Measurements from ENCODE around the gene PSMA2.
"Not testable (repeated sequence)": the region's sequence is repeated elsewhere in the genome, so short reads cannot be mapped to it uniquely, and the experiment has no call there.

The PSMA2 gene

DNA sequence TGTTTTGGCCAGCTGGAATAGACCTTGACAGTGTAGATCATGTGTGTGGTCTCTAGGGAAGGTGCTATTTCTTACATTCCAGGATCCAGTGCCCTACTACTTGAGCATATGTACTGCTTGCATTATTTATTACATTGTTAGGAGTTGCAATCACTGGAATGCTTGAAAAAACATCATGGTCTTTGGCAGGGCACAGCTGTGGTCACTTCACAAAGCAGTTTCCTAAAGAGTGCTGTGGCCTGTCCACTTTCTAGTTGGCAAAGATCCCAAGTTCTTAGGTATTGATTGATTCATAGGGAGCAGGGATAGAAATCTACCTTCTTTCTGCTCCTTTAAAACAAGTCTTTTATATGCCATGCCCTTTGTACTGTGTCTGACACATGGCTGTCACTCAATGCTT is 24.7 kb downstream of the PSMA2 start:
- no peak for DNase-seq (ENCODE audit: low read depth in 2 of 2)

DNA sequence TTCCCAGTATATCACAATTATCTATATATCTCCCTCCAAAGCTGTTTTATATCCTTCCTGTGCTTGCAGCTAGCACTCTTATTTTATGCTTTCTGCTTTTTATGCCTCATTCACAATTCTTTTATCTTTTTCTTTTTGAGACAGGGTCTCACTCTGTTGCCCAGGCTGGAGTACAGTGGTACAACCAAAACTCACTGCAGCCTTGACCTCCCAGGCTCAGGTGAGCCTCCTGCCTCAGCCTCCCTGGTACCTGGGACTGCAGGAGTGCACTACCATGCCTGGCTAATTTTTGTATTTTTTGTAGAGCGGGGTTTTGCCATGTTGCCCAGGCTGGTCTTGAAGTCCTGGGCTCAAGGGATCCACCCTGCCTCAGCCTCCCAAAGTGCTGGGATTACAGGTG is 25.8 kb downstream of the PSMA2 start:
- DNase-seq (ENCODE audit: low read depth in 2 of 2), result no peak

DNA sequence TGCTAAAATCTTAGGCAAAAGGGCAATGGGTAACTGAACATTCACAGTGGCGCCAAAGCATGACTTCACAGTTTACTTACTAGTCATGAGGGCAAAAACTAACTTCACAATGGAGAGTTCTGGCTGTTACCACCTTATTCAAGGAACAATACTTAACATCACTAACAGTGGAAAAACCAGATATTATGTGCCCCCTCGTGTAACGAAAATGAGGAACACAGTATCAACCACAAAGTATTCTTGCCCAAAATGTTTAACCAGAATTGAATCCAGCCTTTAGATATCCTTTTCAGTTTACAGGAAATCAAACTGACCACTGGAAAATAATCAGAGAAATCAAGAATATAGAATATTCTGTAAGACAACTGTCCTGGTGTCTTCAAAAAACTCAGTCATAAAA is 29.6 kb downstream of the PSMA2 start:
- no peak for DNase-seq (ENCODE audit: low read depth in 2 of 2)

DNA sequence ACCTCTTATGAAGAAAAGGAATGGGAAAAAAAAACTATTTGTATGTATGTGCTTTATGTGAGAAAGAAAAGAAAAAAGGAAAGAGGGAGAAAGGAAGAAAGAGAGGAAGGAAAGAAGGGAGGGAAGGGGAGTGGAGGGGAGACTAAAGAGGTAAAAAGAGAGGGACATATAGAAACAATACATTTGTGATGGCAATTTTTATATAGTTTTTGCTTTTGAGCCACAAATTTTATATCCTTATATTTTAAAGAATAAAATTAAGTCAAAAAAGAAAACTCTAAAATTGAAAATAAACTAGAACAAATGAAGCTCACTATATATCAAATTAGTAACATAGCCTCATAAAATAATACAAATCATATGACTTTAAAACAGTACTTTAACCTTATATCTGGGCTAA is 31.1 kb downstream of the PSMA2 start:
- no peak for DNase-seq (ENCODE audit: low read depth in 2 of 2)

DNA sequence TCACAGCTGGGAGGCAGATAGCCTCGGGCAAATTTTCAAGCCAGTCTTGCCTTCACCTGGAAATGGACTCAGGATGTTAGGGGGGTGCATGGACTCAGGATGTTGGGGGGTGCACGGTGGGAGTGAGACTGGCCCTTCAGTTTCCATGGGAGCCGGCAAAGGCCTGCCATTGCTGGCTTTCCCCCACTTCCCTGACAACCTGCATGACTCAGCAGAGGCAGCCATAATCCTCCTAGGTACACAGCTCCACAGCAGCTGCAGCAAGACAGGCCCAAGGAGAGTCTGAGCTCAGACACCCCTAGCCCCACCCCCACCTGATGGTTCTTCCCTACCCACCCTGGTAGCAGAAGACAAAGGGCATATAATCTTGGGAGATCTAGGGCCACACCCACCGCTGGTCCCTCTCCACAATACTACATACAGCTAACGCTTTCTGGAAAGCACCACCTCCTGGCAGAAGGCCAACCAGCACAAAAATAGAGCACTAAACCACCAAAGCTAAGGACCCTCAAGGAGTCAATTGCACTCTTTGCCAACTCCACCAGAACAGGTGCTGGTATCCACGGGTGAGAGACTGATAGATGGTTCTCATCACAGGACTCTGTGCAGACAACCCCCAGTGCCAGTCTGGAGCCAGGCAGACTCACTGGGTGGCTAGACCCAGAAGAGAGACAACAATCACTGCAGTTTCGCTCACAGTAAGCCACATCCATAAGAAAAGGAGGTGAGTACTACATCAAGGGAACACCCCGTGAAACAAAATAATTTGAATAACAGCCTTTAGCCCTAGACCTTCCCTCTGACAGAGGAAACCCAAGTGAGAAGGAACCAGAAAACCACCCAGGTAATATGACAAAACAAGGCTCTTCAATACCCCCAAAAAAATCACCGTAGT is 38.4 kb downstream of the PSMA2 start:
- DNase-seq (ENCODE audit: low read depth in 2 of 2), result no peak

DNA sequence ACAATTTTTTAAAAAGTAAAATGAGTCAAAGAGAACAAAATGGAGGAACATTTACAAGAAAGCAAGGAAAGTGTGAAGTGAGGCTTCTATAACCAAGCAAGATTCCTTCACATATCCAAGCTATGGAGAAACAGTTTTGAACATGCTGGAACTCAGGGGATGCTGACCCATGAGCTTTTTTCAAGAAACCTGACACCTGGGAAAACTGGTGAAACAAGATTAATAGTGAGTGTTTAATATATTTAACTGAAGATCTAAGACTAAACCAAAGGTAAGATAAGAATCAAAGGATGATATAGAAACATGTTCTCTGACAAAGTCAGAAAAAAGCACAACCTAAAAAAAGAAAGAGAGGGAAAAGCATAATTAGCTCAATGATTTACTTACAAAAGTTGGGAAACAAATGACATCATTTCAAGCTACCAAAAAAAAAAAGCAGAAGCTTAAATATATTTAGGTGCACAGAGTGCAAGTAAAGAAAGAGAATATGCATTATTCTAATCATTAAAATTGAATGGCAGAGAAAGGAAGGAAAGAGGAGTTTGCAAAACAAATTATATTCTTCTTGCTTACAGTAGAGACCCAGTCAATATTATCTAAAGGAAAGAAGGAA is 45.0 kb downstream of the PSMA2 start:
- DNase-seq (ENCODE audit: low read depth in 2 of 2), result no peak

DNA sequence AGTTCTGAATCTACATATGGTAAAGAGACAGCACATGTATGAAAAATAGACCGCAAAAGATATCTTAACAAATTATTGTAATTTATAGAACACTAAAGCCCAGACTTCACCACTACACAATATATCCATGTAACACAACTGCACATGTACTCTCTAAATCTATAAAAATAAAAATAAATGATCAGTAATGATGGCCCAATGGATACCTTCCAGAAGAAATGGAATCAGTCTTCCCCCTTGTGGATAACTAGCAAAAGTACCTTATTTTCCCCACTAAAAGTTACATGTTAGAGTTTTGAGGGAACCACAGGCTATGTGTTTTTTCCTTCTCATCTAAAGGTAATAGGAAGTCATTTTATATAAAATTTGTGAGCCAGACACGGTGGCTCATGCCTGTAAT is 45.8 kb downstream of the PSMA2 start:
- no peak for DNase-seq (ENCODE audit: low read depth in 2 of 2)

DNA sequence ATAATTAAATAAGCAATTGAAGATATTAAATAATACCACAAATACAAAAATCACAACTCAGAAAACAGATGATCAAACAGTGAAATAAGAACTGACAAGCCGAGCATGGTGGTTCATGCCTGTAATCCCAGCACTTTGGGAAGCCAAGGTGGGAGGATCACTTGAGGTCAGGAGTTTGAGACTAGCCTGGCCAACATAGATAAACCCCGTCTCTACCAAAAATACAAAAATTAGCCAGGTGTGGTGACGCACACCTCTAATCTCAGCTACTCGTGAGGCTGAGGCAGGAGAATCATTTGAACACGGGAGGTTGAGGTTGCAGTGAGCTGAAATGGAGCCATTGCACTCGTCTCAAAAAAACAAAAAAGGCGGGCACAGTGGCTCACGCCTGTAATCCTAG is 46.8 kb downstream of the PSMA2 start:
- DNase-seq (ENCODE audit: low read depth in 2 of 2), result not testable (repeated sequence)

DNA sequence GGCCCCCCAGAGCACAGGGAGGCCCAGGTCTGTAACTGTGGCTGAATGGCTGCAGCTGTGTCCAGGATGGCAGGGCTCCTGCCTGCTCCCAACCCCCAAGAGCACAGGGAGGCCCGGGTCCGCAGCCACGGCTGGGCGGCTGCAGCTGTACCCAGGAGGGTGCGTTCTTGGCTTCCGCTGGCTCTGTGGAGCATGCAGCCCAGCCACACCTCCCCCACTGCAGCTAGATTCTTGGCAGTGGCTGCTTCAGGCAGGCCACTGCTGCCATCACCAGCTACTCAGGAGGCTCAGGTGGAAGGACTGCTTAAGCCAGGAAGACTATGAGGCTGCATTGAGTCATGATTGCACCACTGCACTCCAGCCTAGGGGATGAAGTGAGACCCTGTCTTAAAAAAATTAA is 48.0 kb downstream of the PSMA2 start:
- no peak for DNase-seq (ENCODE audit: low read depth in 2 of 2)

DNA sequence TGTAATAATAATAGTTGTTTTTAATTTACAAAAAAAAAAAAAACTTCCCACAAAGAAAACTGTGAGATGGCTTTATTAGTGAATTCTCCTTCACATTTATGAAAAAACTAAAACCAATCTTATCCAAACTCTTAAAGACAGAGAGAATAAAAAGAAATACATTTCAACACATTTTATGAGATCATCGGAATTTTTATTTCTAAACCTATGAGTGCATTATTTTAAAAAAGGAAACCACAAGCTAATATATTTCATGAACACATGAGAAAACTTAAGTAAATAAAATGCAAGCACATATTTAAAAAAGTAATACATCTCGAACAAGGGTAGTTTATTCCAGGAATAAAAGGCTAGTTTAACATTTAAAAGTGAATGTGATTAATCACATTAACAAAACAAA is 51.6 kb downstream of the PSMA2 start:
- DNase-seq (ENCODE audit: low read depth in 2 of 2), result no peak

DNA sequence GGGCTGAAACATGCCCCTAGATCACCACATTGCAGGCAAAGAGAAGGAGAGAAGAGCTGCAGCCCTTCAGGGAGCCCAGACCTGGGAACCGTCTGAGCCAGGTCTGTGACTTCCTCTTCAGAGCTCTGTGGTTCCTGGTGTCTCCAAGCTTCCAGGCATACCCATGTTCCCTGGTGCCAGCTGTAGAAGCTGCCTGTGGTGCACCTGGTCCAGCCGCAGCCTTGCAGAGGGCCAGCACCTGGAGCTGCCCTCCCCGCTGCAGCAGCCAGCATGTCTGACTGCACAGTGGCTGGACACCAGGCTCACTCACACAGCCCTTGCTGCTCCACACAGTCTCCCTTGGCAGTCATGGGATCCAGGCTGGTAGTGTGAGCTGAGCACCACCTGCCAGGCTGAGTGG is 53.7 kb downstream of the PSMA2 start:
- no peak for DNase-seq (ENCODE audit: low read depth in 2 of 2)

DNA sequence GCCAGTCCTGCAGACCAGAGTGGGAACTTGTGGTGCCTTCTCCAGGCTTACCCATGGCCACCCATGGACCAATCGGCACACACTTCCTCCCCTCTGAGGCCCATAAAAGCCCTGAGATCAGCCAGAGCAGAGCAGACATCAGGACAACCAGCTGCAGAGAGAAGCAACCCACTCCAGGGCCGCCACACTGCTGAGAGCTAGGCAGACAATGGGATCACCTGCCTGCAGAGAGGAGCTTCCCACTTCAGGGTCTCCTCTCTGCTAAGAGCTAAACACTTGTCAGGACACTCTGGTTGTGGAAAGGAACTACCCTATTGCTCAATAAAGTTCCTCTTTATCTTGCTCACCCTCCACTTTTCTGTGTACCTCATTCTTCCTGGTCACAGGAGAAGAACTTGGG is 54.1 kb downstream of the PSMA2 start:
- no peak for DNase-seq (ENCODE audit: low read depth in 2 of 2)

DNA sequence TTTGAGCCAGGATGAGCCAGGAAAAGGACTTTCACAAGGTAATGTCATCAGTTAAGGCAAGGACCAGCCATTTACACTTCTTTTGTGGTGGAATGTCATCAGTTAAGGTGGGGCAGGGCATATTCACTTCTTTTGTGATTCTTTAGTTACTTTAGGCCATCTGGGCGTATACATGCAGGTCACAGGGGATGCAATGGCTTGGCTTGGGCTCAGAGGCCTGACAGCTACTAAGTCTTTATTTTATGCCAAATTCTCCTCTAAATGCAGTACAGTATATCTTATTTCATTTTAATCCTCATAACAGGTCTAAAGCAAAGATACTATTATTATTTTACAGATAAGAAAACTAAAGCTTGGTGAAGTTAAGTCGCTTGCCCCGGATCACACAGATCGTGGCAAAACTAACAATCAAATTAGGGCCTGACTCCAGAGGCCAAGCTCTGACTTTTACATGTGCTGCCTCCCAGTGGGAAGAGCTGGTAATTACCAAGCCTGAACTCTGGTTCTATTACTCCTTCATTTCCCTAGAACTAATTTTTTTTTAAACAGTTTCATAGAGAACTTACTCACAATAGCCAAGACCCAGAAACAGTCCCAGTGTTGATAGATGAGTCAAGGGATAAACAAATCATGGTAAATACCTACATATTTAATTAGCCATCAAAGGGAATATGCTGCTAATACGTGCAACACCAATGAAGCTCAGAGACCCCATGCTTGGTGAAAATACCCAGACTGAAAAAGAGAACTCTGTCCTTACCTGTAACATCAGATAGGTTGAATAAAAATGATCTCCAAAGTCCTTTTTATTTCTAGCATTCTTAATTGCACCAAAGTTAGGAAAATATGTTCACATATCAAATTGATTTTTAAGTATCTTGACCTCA is 55.5 kb downstream of the PSMA2 start:
- DNase-seq (ENCODE audit: low read depth in 2 of 2), result peak in 1 of 2 donors; percentile 9

DNA sequence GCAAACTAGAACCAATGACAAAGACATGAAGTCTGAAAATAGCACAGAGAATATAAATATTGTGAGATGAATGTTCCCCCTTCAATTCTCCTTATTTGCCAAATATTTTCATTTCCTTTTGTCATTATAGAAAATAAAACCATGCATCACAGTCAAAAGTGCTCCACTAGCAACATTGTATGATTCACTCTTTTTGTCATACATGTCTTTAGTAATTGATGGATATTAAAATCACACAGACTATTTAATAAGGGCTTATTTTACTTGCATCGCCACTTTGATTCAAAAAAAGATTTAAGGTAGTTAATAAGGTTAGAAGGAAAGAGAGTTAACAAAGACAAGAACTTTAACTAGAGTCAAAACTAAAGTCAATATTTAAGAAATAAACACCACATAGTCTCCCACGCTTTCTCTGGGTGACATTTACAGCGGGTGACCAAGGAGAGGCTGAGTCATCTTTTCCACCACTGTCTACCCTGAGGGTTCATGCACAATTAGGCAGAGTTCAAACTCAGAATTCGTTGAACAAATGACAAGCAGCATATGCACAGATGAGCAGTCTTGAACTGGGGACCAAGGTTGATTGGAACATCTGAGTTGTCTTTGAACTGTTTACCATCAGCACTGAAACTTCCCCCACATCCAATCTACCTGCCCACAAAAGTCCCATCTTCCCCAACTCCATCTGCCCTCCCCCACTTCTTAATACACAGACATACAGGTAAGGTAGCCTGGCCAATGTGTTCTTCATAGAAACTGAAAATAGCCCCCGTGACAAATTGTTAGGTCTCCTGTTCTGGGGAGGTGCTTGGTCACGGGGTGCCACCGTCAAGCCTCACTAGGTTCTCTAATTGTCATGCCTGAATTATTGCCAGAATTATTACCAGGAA is 62.6 kb downstream of the PSMA2 start:
- DNase-seq (ENCODE audit: low read depth in 2 of 2), result peak in 1 of 2 donors; percentile 3

DNA sequence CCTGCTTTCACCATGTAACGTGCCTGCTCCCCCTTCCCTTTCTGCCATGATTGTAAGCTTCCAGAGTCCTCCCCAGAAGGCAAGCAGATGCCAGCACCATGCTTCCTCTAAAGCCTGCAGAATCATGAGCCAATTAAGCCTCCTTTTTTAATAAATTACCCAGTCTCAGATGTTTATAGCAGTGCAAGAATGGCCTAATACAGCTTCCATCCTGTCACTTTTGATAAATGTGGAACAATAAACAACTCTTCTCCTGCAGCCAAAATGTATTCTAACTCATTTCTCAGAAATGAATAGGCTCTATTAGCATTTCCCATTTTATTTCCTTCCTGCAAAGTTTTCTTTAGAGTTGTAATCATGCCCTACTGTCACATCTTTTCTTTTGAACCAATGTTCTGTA is 63.5 kb downstream of the PSMA2 start:
- no peak for DNase-seq (ENCODE audit: low read depth in 2 of 2)
